HEK293 (cell line): Measurements from ENCODE around the gene ZNF260.

Experiments used
- CTCF ChIA-PET: fragments of 350-600 bp; formaldehyde crosslinking; extraction: SDS; loops from one replicate; lab custom pipeline; 2021; ENCODE audit warnings: antibody characterized with exemption; lab: Yijun Ruan, JAX
- POLR2A ChIA-PET: fragments of 300-600 bp; formaldehyde crosslinking; extraction: SDS; loops from one replicate; lab custom pipeline; 2020; ENCODE audit warnings: antibody characterized with exemption, inconsistent platforms; lab: Yijun Ruan, JAX
- H3K27ac ChIP-seq: fragments of 200-500 bp; sonication (Bioruptor generic); 2 replicates; pipeline ENCODE4 v1.5.1; 2014; ENCODE audit warnings: low read depth, low read length, control low read depth, inconsistent platforms; ENCODE audit errors: extremely low read depth
- H3K36me3 ChIP-seq, 2 experiments: fragments of 200-500 bp in 1 of 2; sonication (Bioruptor generic) in 1 of 2; 1 replicate in 1 of 2; 2 replicates in 1 of 2; pipeline ENCODE4 v1.5.1; 2014 to 2017; ENCODE audit warnings: inconsistent platforms in 2 of 2, low read length in 2 of 2; ENCODE audit not compliant: control insufficient read depth in 2 of 2, insufficient read depth in 1 of 2
- H3K4me1 ChIP-seq: fragments of 200-500 bp; sonication (Bioruptor generic); 2 replicates; pipeline ENCODE4 v1.5.1; 2014; ENCODE audit warnings: mild to moderate bottlenecking, low read length, inconsistent platforms; ENCODE audit not compliant: control insufficient read depth, insufficient read depth
- H3K4me3 ChIP-seq: 2 replicates; pipeline ENCODE4 v1.5.1; 2011; ENCODE audit warnings: low read depth, mild to moderate bottlenecking, control low read depth, low read length, moderate library complexity
- H3K9me3 ChIP-seq: fragments of 200-500 bp; sonication (Bioruptor generic); 2 replicates; pipeline ENCODE4 v1.5.1; 2014; ENCODE audit warnings: low read depth, low read length, inconsistent platforms; ENCODE audit not compliant: control insufficient read depth, insufficient read depth
- FEZF1 ChIP-seq: fragments of 450-650 bp; formaldehyde crosslinking; IDR thresholded peaks from 2 replicates; pipeline ENCODE4 v1.5.1; 2016; ENCODE audit warnings: missing biosample characterization, missing genetic modification characterization
- GFI1B ChIP-seq: fragments of 450-650 bp; formaldehyde crosslinking; IDR thresholded peaks from 2 replicates; pipeline ENCODE4 v1.5.1; 2016; ENCODE audit warnings: missing biosample characterization, missing genetic modification characterization
- GLIS2 ChIP-seq: fragments of 450-650 bp; formaldehyde crosslinking; IDR thresholded peaks from 2 replicates; pipeline ENCODE4 v1.5.1; 2016; ENCODE audit warnings: missing biosample characterization, missing genetic modification characterization
- KLF1 ChIP-seq: fragments of 450-650 bp; formaldehyde crosslinking; IDR thresholded peaks from 2 replicates; pipeline ENCODE4 v1.5.1; 2016; ENCODE audit warnings: missing biosample characterization, missing genetic modification characterization
- PRDM6 ChIP-seq: fragments of 450-650 bp; formaldehyde crosslinking; IDR thresholded peaks from 2 replicates; pipeline ENCODE4 v1.5.1; 2017; ENCODE audit warnings: missing biosample characterization, missing genetic modification characterization
- RBAK ChIP-seq: fragments of 450-650 bp; formaldehyde crosslinking; IDR thresholded peaks from 2 replicates; pipeline ENCODE4 v1.5.1; 2016; ENCODE audit warnings: missing biosample characterization, missing genetic modification characterization
- SCRT2 ChIP-seq: fragments of 450-650 bp; formaldehyde crosslinking; IDR thresholded peaks from 2 replicates; pipeline ENCODE4 v1.5.1; 2016; ENCODE audit warnings: missing biosample characterization, missing genetic modification characterization
- SP2 ChIP-seq: fragments of 450-650 bp; formaldehyde crosslinking; IDR thresholded peaks from 2 replicates; pipeline ENCODE4 v1.5.1; 2016; ENCODE audit warnings: missing biosample characterization, missing genetic modification characterization
- SP3 ChIP-seq: fragments of 450-650 bp; formaldehyde crosslinking; IDR thresholded peaks from 2 replicates; pipeline ENCODE4 v1.5.1; 2016; ENCODE audit warnings: missing biosample characterization, missing genetic modification characterization
- WT1 ChIP-seq: fragments of 450-650 bp; formaldehyde crosslinking; IDR thresholded peaks from 2 replicates; pipeline ENCODE4 v1.5.1; 2016; ENCODE audit warnings: missing biosample characterization, missing genetic modification characterization
- YY1 ChIP-seq: fragments of 450-650 bp; formaldehyde crosslinking; IDR thresholded peaks from 2 replicates; pipeline ENCODE4 v1.5.1; 2018; ENCODE audit warnings: missing biosample characterization, missing genetic modification characterization
- ZBTB17 ChIP-seq: fragments of 450-650 bp; formaldehyde crosslinking; IDR thresholded peaks from 2 replicates; pipeline ENCODE4 v1.5.1; 2016; ENCODE audit warnings: missing biosample characterization, missing genetic modification characterization
- ZBTB21 ChIP-seq: fragments of 450-650 bp; formaldehyde crosslinking; IDR thresholded peaks from 2 replicates; pipeline ENCODE4 v1.5.1; 2017; ENCODE audit warnings: missing biosample characterization, missing genetic modification characterization
- ZBTB6 ChIP-seq: fragments of 450-650 bp; formaldehyde crosslinking; IDR thresholded peaks from 2 replicates; pipeline ENCODE4 v1.5.1; 2017; ENCODE audit warnings: missing biosample characterization, missing genetic modification characterization
- ZNF10 ChIP-seq: fragments of 450-650 bp; formaldehyde crosslinking; IDR thresholded peaks from 2 replicates; pipeline ENCODE4 v1.5.1; 2017; ENCODE audit warnings: missing biosample characterization, missing genetic modification characterization
- ZNF132 ChIP-seq: fragments of 450-650 bp; formaldehyde crosslinking; IDR thresholded peaks from 2 replicates; pipeline ENCODE4 v1.5.1; 2017; ENCODE audit warnings: missing biosample characterization, missing genetic modification characterization, borderline replicate concordance
- ZNF133 ChIP-seq: fragments of 450-650 bp; formaldehyde crosslinking; IDR thresholded peaks from 2 replicates; pipeline ENCODE4 v1.5.1; 2016; ENCODE audit warnings: missing biosample characterization, missing genetic modification characterization
- ZNF175 ChIP-seq: fragments of 450-650 bp; formaldehyde crosslinking; IDR thresholded peaks from 2 replicates; pipeline ENCODE4 v1.5.1; 2016; ENCODE audit warnings: missing biosample characterization, missing genetic modification characterization
- ZNF2 ChIP-seq: fragments of 450-650 bp; formaldehyde crosslinking; IDR thresholded peaks from 2 replicates; pipeline ENCODE4 v1.5.1; 2016; ENCODE audit warnings: missing biosample characterization, missing genetic modification characterization
- ZNF266 ChIP-seq: fragments of 450-650 bp; formaldehyde crosslinking; IDR thresholded peaks from 2 replicates; pipeline ENCODE4 v1.5.1; 2016; ENCODE audit warnings: missing biosample characterization, missing genetic modification characterization, low read depth
- ZNF280D ChIP-seq: fragments of 450-650 bp; formaldehyde crosslinking; IDR thresholded peaks from 2 replicates; pipeline ENCODE4 v1.5.1; 2016; ENCODE audit warnings: missing biosample characterization, missing genetic modification characterization
- ZNF311 ChIP-seq: fragments of 450-650 bp; formaldehyde crosslinking; IDR thresholded peaks from 2 replicates; pipeline ENCODE4 v1.5.1; 2017; ENCODE audit warnings: missing biosample characterization, missing genetic modification characterization, borderline replicate concordance
- ZNF335 ChIP-seq: fragments of 450-650 bp; formaldehyde crosslinking; conservative IDR thresholded peaks from 2 replicates; pipeline ENCODE4 v1.5.1; 2016; ENCODE audit warnings: missing biosample characterization, missing genetic modification characterization
- ZNF426 ChIP-seq: fragments of 450-650 bp; formaldehyde crosslinking; IDR thresholded peaks from 2 replicates; pipeline ENCODE4 v1.5.1; 2017; ENCODE audit warnings: missing biosample characterization, missing genetic modification characterization, mild to moderate bottlenecking, inconsistent platforms, moderate library complexity
- ZNF580 ChIP-seq: fragments of 450-650 bp; formaldehyde crosslinking; IDR thresholded peaks from 2 replicates; pipeline ENCODE4 v1.5.1; 2016; ENCODE audit warnings: missing biosample characterization, missing genetic modification characterization
- ZNF600 ChIP-seq: fragments of 450-650 bp; formaldehyde crosslinking; IDR thresholded peaks from 2 replicates; pipeline ENCODE4 v1.5.1; 2016; ENCODE audit warnings: missing biosample characterization, missing genetic modification characterization
- ZNF664 ChIP-seq: fragments of 450-650 bp; formaldehyde crosslinking; IDR thresholded peaks from 2 replicates; pipeline ENCODE4 v1.5.1; 2016; ENCODE audit warnings: missing biosample characterization, missing genetic modification characterization
- ZNF747 ChIP-seq: fragments of 450-650 bp; formaldehyde crosslinking; IDR thresholded peaks from 2 replicates; pipeline ENCODE4 v1.5.1; 2016; ENCODE audit warnings: missing biosample characterization, missing genetic modification characterization
- ZNF785 ChIP-seq: fragments of 450-650 bp; formaldehyde crosslinking; IDR thresholded peaks from 2 replicates; pipeline ENCODE4 v1.5.1; 2016; ENCODE audit warnings: missing biosample characterization, missing genetic modification characterization

ZNF260 gene

GRCh38 chr19:36574741-36575140 lies 46.7 kb upstream of the ZNF260 start:
- H3K36me3 ChIP-seq, result peaks cover 58 to 72% of the 10 kb centered on the region in 2 experiments
- H3K9me3 ChIP-seq, result peaks cover 10% of the 10 kb centered on the region
- H3K27ac ChIP-seq, result peak overlapping the region; percentile 86; the same call in 1 of the 2 replicates
- 0 out of 2 replicates have a peak, but pooled peaks have one; percentile 22 for TF ChIP-seq ZNF280D (tag by site-specific recombination)
- TF ChIP-seq SCRT2 (tag by site-specific recombination), result peak; percentile 67
- TF ChIP-seq PRDM6 (tag by site-specific recombination), result peak; percentile 68
- TF ChIP-seq ZNF600 (tag by site-specific recombination), result peak; percentile 45; the same call in 1 of the 2 replicates
- TF ChIP-seq FEZF1 (tag by site-specific recombination), result peak; percentile 43; the same call in 1 of the 2 replicates
- TF ChIP-seq ZNF426, result no peak
- TF ChIP-seq ZNF664, result 0 out of 2 replicates have a peak, but pooled peaks have one; percentile 74
- peak; percentile 74; the same call in 1 of the 2 replicates for TF ChIP-seq ZNF2 (tag by site-specific recombination)
- 0 out of 2 replicates have a peak, but pooled peaks have one; percentile 2 for TF ChIP-seq ZBTB21 (tag by site-specific recombination)
- peak; percentile 73; the same call in 1 of the 2 replicates for TF ChIP-seq GFI1B (tag by site-specific recombination)
- no peak for TF ChIP-seq ZNF132 (tag by site-specific recombination)
- no peak for TF ChIP-seq GLIS2 (tag by site-specific recombination)
- no peak for TF ChIP-seq ZNF266 (tag by site-specific recombination)
- TF ChIP-seq SP2 (tag by site-specific recombination), result no peak
- peak; percentile 52 for TF ChIP-seq ZBTB17 (tag by site-specific recombination)
- TF ChIP-seq ZNF747 (tag by site-specific recombination), result no peak
- H3K4me3 ChIP-seq, result no peak overlapping the region
- ChIA-PET CTCF (interaction anchor here (0.5 kb wide), 1 partner anchor 983 kb away, joined by 4 read pairs; no protein-coding TSS in a partner anchor), POLR2A (interaction anchor here (2.7 to 3.6 kb wide), 2 partner anchors 31 to 46 kb away, joined by 45 to 65 read pairs; partner anchors contain the start of genes ZNF260 and ZNF382)
- peaks cover 18% of the 10 kb centered on the region for H3K4me1 ChIP-seq

- peaks cover 18% of the 10 kb centered on the region for H3K4me1 ChIP-seq
- ChIA-PET CTCF (interaction anchor here (0.5 to 0.8 kb wide), 3 partner anchors 15 to 982 kb away, joined by 3 to 4 read pairs (median 4); no protein-coding TSS in a partner anchor), POLR2A (interaction anchor here (1.0 to 3.6 kb wide), 10 partner anchors 21 to 760 kb away, joined by 3 to 65 read pairs (median 7); partner anchors contain the start of genes ZNF260, ZNF382, ZNF420 and ZNF461)
- peaks cover 10% of the 10 kb centered on the region for H3K9me3 ChIP-seq
- H3K27ac ChIP-seq, result peak overlapping the region; percentile 86
- peak overlapping the region; percentile 70 for H3K4me3 ChIP-seq
- H3K36me3 ChIP-seq, result peaks cover 57 to 72% of the 10 kb centered on the region in 2 experiments
- no peak for TF ChIP-seq ZNF580 (tag by site-specific recombination)
- TF ChIP-seq ZNF133 (tag by site-specific recombination), result peak; percentile 2; the same call in 1 of the 2 replicates
- TF ChIP-seq ZBTB6 (tag by site-specific recombination), result no peak
- TF ChIP-seq RBAK (tag by site-specific recombination), result no peak
- TF ChIP-seq ZNF10 (tag by site-specific recombination), result no peak; the same call in 1 of the 2 replicates
- peak; percentile 53 for TF ChIP-seq SP3
- 0 out of 2 replicates have a peak, but pooled peaks have one; percentile 8 for TF ChIP-seq WT1 (tag by site-specific recombination)
- peak; percentile 11; the same call in 1 of the 2 replicates for TF ChIP-seq ZBTB21 (tag by site-specific recombination)
- TF ChIP-seq ZNF785 (tag by site-specific recombination), result no peak
- TF ChIP-seq ZNF335 (tag by site-specific recombination), result peak; percentile 6
- TF ChIP-seq YY1 (tag by site-specific recombination), result peak; percentile 82
- peak; percentile 36; the same call in 1 of the 2 replicates for TF ChIP-seq KLF1
- no peak for TF ChIP-seq ZNF311 (tag by site-specific recombination)
- TF ChIP-seq ZNF175 (tag by site-specific recombination), result no peak
These were observed 46.0 kb upstream of the ZNF260 start for GRCh38 chr19:36573895-36574720.
